GM19397 (cell line): Measurements from ENCODE around the gene NDUFA12.

Source experiments
- ATAC-seq: cut with Tn5 transposase; IDR thresholded peaks from one replicate; pipeline ENCODE4 v1.9.1; 2021; ENCODE audit warnings: mild to moderate bottlenecking, moderate library complexity; ENCODE audit not compliant: unreplicated experiment

The NDUFA12 gene

DNA sequence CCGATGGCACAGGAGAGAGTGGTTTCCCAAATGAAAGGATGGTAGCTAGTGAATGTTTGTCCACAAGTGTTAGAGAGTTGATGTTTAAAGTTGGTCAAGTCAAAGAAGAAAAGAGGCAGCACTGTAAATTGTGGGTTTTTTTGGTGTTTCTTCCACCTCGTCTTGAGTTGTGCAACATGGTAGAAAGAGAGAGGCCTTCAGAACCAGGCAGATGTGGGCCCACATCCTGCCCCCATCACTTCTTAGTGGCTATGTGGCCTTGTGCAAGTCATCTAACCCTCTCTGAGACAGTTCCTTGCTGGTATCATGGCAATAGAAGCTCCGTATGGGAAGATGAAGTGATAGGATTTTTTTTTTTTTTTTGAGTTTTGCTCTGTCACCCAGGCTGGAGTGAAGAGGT lies 60.8 kb downstream of the NDUFA12 start:
- no peak for ATAC-seq

DNA sequence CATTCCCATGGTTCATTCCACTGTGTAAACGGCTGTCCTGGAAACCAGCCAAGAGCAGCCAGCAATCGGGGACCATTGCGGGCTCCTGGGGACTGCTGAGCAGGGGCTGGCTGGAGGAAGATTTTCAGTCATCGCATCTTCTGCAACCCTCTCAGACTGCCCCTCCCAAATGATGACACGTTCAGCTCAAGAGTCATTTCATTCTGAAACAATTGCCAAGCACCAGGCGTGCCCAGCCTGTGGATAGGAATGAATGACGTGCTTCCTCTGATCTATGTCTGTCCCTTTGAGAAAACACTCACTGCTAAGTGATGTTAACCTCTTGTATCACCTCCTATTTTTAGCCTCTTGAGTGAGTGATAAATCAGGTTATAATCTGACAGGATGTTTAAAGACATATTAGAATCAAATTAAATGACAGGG lies 62.0 kb downstream of the NDUFA12 start:
- no peak for ATAC-seq

DNA sequence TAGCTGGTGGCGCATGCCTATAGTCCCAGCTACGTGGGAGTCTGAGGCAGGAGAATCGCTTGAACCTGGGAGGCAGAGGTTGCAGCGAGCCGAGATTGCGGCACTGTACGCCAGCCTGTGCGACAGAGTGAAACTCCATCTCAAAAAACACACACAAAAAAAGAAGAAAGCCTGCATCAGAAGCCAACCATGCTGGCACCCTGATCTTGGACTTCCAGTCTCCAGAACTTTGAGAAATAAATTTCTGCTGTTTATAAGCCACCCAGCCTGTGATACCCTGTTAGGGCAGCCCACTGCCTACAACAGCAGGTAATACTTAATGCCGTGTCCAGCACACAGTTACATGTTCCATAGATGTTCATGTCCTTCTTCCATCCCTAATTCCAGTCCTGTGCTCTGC lies 62.7 kb downstream of the NDUFA12 start:
- no peak for ATAC-seq

DNA sequence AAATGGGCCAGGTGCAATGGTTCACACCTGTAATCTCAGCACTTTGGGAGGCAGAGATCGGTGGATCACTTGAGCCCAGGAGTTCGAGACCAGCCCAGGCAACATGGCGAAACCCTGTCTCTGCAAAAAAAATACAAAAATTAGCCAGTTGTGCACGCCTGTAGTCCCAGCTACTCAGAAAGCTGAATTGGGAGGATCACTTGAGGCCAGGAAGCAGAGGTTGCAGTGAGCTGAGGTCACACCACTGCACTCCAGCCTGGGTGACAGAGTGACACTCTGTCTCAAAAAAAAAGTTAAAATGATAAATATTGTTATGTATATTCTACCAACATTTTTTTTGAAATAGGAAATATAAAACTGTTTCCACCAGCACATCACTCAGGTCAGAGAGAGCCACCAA lies 64.9 kb downstream of the NDUFA12 start:
- ATAC-seq = no peak

DNA sequence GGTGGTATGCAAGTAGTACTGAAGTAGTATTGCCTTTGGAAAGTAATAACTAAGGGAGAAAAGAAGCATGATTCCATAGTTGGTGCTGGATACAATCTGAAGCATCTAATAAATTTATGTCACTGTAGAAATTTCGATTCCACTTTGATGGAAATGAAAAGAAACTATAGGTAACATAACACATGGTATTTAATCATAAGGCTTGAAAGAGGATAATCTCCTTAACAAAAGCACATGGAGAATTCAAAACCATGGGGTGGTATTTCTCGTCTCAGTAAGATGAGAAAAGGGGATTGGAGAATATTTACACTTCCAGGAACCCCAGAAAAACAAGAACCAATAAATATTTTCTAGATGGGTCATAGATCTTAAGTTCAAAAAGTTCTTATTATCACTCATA lies 72.7 kb downstream of the NDUFA12 start:
- no peak for ATAC-seq

DNA sequence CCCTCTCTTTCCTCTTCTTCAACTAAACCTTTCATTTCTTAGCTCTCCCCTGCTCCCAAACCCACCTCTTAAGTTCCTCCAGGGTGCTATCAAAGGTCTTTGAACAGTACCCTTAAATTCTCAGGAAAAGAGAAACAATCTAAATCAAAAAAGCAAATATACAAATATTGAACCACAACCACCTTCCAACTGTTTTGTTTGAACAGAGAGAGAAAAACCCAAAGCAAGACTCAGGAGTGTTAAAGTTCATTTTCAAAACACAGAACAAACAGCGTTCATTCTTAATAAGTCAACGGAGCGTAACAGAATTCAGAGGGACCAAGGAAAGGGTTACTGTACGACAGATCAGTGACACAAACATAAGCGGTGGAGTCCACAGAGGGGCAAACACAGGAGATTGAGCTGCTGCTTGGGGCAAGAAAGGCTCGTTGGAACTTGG lies 73.3 kb downstream of the NDUFA12 start:
- no peak for ATAC-seq

DNA sequence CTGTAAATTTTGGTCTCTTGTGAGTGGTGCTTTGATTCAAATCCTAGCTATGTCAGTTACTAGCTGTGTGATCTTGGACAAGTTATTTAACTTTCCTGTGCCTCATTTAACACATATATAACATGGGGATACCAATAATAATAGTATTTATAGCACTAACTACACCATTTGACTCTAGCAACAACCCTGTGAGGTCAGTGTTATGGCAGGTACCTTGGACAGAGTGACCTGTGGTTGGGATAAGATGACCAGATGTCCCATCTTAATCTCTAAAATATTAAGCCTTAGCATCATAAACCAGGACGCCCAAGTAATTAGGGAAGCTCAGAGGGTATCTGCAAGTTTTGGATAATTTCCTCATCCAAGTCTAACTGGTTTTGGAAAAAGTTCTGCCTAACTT lies 73.7 kb downstream of the NDUFA12 start:
- ATAC-seq = no peak

DNA sequence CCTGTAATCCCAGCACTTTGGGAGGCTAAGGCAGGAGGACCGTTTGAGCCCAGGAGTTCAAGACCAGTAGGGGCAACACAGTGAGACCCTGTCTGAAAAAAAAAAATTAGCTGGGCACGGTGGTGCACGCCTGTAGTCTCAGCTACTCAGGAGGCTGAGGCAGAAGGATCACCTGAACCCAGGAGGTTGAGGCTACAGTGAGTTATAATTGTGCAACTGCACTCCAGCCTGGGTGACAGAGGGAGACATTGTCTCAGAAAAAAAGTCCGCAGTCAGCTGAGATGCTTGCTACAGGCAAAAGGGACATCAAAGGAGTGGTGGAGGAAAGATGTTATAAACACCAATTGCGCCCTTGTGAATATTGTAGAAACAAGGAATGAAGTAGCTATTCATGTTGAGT lies 77.8 kb downstream of the NDUFA12 start:
- no peak for ATAC-seq

DNA sequence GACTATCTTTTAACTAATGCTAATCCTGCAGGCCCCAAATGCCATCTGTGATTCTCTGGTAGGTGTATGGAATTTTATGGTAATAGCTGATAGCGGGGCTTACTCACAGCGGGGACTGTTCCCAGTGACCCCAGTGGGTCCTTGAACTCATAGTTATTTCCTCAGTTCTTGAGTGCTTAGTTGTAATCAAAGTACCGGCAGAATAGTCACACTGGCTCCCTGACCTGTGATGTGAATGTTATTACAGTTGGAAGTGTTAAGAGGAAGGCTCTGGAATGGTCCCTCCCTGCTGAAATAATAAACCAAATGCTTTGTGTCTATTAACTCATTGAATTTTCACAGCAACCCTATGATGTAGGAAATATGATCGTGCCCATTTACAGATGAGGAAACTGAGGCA lies 78.3 kb downstream of the NDUFA12 start:
- ATAC-seq = no peak

DNA sequence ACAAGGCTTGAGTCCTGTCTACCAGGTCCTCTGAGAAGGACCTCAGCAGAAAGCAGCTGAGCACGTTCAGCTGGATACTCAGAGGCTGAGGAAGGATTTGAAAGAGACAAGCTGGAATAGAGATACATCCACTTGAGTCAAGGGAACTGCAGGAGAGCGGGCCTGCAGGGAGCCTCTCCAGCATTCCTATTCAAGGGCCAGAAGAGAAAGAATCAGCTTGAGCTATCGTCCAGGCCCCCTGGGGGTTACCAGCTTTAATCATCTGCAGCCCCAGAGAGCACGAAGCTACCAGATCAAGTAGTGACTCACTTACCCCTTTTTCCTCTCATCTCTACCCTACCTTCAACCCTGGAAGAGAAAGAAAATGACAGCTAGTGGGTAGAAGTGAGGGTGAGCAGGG lies 80.9 kb downstream of the NDUFA12 start:
- ATAC-seq = no peak
